Smooth muscle cell (in vitro differentiated cells): ENCODE measurements around the gene SYNCRIP. TPM values are rescaled to one million over a fixed set of nuclear protein-coding genes. Genes with fewer than 3 reads are reported as not detected.

ENCODE experiments used
- DNase-seq: peaks from one replicate; lab custom pipeline; 2025; ENCODE audit not compliant: unreplicated experiment; lab: John Stamatoyannopoulos, UW
- H2AFZ ChIP-seq: fragments of 200-600 bp; sonication (generic); 2 replicates; pipeline ENCODE4 v1.6.0; 2016; ENCODE audit warnings: antibody characterized with exemption, low read depth, mild to moderate bottlenecking
- H3F3A ChIP-seq: fragments of 200-600 bp; sonication (generic); 2 replicates; pipeline ENCODE4 v1.6.0; 2017; ENCODE audit warnings: antibody characterized with exemption, low read depth
- H3K27ac ChIP-seq: fragments of 200-600 bp; sonication (generic); 2 replicates; pipeline ENCODE4 v1.5.1; 2016; ENCODE audit warnings: low read depth, mild to moderate bottlenecking
- H3K27me3 ChIP-seq: fragments of 200-600 bp; sonication (generic); 2 replicates; pipeline ENCODE4 v1.6.1; 2016; ENCODE audit warnings: low read depth, mild to moderate bottlenecking
- H3K36me3 ChIP-seq: fragments of 200-600 bp; sonication (generic); 2 replicates; pipeline ENCODE4 v1.5.1; 2016; ENCODE audit warnings: low read depth
- H3K4me1 ChIP-seq: fragments of 200-600 bp; sonication (generic); 2 replicates; pipeline ENCODE4 v1.5.1; 2016; ENCODE audit warnings: low read depth
- H3K4me2 ChIP-seq: fragments of 200-600 bp; sonication (generic); 2 replicates; pipeline ENCODE4 v1.6.0; 2016; ENCODE audit warnings: mild to moderate bottlenecking
- H3K4me3 ChIP-seq: fragments of 200-600 bp; sonication (generic); 2 replicates; pipeline ENCODE4 v1.5.1; 2016; ENCODE audit warnings: mild to moderate bottlenecking
- H3K79me2 ChIP-seq: fragments of 200-600 bp; sonication (generic); 2 replicates; pipeline ENCODE4 v1.6.0; 2016; ENCODE audit warnings: low read depth, mild to moderate bottlenecking
- H3K9ac ChIP-seq: fragments of 200-600 bp; sonication (generic); 2 replicates; pipeline ENCODE4 v1.6.0; 2016; ENCODE audit warnings: low read depth
- H3K9me3 ChIP-seq: fragments of 200-600 bp; sonication (generic); replicated peaks from 2 replicates; pipeline ENCODE4 v1.5.1; 2016; ENCODE audit warnings: low read depth
- H4K20me1 ChIP-seq: fragments of 200-600 bp; sonication (generic); 2 replicates; pipeline ENCODE4 v1.6.0; 2016; ENCODE audit warnings: low read depth
- WGBS: methylation state at CpG from one replicate; pipeline ENCODE4 v1.1.7; 2016; ENCODE audit warnings: low lambda C conversion rate; 5-methylcytosine and 5-hydroxymethylcytosine counted together
- polyA plus RNA-seq: library from polyadenylated mRNA; unstranded; fragments of >200 nt; fragmentation: Nextera tagmentation; extraction: Ambion mirVana; gene quantifications from 2 replicates; pipeline ENCODE4 v1.2.1, GENCODE V29; 2016
- total RNA-seq: library from RNA; depleted of rRNA; stranded (reverse); fragments of >200 nt; gene quantifications from 2 replicates; pipeline ENCODE4 v1.2.3, GENCODE V29; 2014
- TF ChIP-seq, protein P1 (sequence below): fragments of 200-600 bp; sonication (generic); IDR thresholded peaks from 2 replicates; pipeline ENCODE4 v1.5.1; 2017; ENCODE audit warnings: borderline replicate concordance, mild to moderate bottlenecking, antibody characterized with exemption; ENCODE audit not compliant: insufficient read depth, poor library complexity, severe bottlenecking

SYNCRIP gene
- total RNA-seq = 74.6 and 87.3 TPM in 2 replicates
- polyA plus RNA-seq = 53.1 and 60.9 TPM in 2 replicates

- DNase-seq = peak; percentile 95
- Histone ChIP-seq H3F3A (no peaks in the 10 kb centered on the region), H3K9me3 (no peaks in the 10 kb centered on the region), H3K36me3 (peaks cover 8% of the 10 kb centered on the region), H3K27me3 (no peaks in the 10 kb centered on the region), H3K79me2 (peaks cover 47% of the 10 kb centered on the region), H3K4me3 (peak within 1 kb of the TSS; percentile 95), H3K4me1 (peaks cover 19% of the 10 kb centered on the region), H3K9ac (peak within 1 kb of the TSS; percentile 99), H4K20me1 (peaks cover 46% of the 10 kb centered on the region), H3K4me2 (peak within 1 kb of the TSS; percentile 86), H3K27ac (peak within 1 kb of the TSS; percentile 99), H2AFZ (peak within 1 kb of the TSS; percentile 86)
- WGBS = under 1% methylated on average over 58 of the region's 76 CpGs
- TF ChIP-seq, protein P1, sequence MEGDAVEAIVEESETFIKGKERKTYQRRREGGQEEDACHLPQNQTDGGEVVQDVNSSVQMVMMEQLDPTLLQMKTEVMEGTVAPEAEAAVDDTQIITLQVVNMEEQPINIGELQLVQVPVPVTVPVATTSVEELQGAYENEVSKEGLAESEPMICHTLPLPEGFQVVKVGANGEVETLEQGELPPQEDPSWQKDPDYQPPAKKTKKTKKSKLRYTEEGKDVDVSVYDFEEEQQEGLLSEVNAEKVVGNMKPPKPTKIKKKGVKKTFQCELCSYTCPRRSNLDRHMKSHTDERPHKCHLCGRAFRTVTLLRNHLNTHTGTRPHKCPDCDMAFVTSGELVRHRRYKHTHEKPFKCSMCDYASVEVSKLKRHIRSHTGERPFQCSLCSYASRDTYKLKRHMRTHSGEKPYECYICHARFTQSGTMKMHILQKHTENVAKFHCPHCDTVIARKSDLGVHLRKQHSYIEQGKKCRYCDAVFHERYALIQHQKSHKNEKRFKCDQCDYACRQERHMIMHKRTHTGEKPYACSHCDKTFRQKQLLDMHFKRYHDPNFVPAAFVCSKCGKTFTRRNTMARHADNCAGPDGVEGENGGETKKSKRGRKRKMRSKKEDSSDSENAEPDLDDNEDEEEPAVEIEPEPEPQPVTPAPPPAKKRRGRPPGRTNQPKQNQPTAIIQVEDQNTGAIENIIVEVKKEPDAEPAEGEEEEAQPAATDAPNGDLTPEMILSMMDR = no peak
These were observed at the start of gene SYNCRIP for GRCh38 chr6:85642774-85643536. Gene SYNCRIP, minus strand, starts transcription at chr6:85642886. Its CDS starts 1,447 bp downstream, at chr6:85641439.

GRCh38 chr6:85691478-85691877, 48.8 kb upstream of the SYNCRIP start:
- no peaks in the 10 kb centered on the region for H4K20me1 ChIP-seq
- H3K4me2 ChIP-seq = no peak overlapping the region
- no peaks in the 10 kb centered on the region for H3K27me3 ChIP-seq
- no peak overlapping the region for H3K9ac ChIP-seq
- H3F3A ChIP-seq = no peaks in the 10 kb centered on the region
- no peaks in the 10 kb centered on the region for H3K79me2 ChIP-seq
- no peaks in the 10 kb centered on the region for H3K4me1 ChIP-seq
- H2AFZ ChIP-seq = no peak overlapping the region
- H3K9me3 ChIP-seq = no peaks in the 10 kb centered on the region
- 100% methylated on average over 1 of the region's 1 CpG for WGBS
- DNase-seq = no peak
- H3K4me3 ChIP-seq = no peak overlapping the region
- TF ChIP-seq, protein P1 = no peak
- H3K36me3 ChIP-seq = no peaks in the 10 kb centered on the region
- no peak overlapping the region for H3K27ac ChIP-seq

DNA sequence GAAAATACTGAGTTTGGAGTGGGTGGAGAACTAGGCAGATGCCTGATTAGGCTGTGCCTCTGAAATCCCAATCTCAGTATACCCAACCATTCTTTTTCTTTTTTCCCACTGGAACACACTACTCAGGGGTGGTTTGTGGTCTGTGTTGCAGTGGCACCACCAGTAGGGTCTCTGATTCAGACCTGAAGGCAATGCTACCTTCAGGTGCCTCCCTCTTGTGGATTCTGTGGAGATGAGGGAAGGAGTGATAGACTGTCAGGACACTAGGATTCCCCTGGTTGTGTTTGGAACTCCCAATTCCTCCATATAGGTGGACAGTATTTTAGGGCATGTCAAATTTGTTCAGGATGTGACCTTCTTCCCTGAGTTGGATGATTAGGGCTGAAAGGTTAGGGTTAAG, 47.4 kb upstream of the SYNCRIP start:
- Histone ChIP-seq H3K9me3 (no peaks in the 10 kb centered on the region), H3K9ac (no peak overlapping the region), H3K27ac (no peak overlapping the region), H3K79me2 (no peaks in the 10 kb centered on the region), H3K27me3 (no peaks in the 10 kb centered on the region), H2AFZ (no peak overlapping the region), H4K20me1 (no peaks in the 10 kb centered on the region), H3F3A (no peaks in the 10 kb centered on the region), H3K36me3 (no peaks in the 10 kb centered on the region), H3K4me1 (no peaks in the 10 kb centered on the region), H3K4me3 (no peak overlapping the region), H3K4me2 (no peak overlapping the region)
- TF ChIP-seq, protein P1 = no peak
- no peak for DNase-seq

GRCh38 chr6:85685713-85686112, 43.0 kb upstream of the SYNCRIP start:
- no peaks in the 10 kb centered on the region for H3K36me3 ChIP-seq
- no peaks in the 10 kb centered on the region for H4K20me1 ChIP-seq
- TF ChIP-seq, protein P1 = no peak
- H3K4me1 ChIP-seq = no peaks in the 10 kb centered on the region
- H3K4me2 ChIP-seq = no peak overlapping the region
- H3K27me3 ChIP-seq = no peaks in the 10 kb centered on the region
- no peak overlapping the region for H3K4me3 ChIP-seq
- H2AFZ ChIP-seq = no peak overlapping the region
- no peaks in the 10 kb centered on the region for H3F3A ChIP-seq
- no peak overlapping the region for H3K27ac ChIP-seq
- H3K9me3 ChIP-seq = no peaks in the 10 kb centered on the region
- no peak for DNase-seq
- no peak overlapping the region for H3K9ac ChIP-seq
- peaks cover 8% of the 10 kb centered on the region for H3K79me2 ChIP-seq
- 95% methylated on average over 4 of the region's 4 CpGs for WGBS
